MM.1S (cell line): ENCODE results near the gene MMD.

Experiments
- DNase-seq: peaks from one replicate; pipeline ENCODE4 v3.0.0-alpha.2; 2015
- H2AFZ ChIP-seq: fragments of 300-600 bp; sonication (generic); 2 replicates; pipeline ENCODE4 v1.6.0; 2016; ENCODE audit warnings: antibody characterized with exemption, low read length
- H3F3A ChIP-seq: fragments of 300-600 bp; sonication (generic); 2 replicates; pipeline ENCODE4 v1.6.1; 2016; ENCODE audit warnings: mild to moderate bottlenecking, antibody characterized with exemption, low read length, moderate library complexity, mixed read lengths; ENCODE audit not compliant: insufficient read depth
- H3K27ac ChIP-seq: fragments of 300-600 bp; sonication (generic); 2 replicates; pipeline ENCODE4 v1.5.1; 2016; ENCODE audit warnings: mild to moderate bottlenecking, low read length
- H3K27me3 ChIP-seq: fragments of 300-600 bp; sonication (generic); replicated peaks from 2 replicates; pipeline ENCODE4 v1.6.0; 2016; ENCODE audit warnings: low read length; ENCODE audit not compliant: insufficient read depth
- H3K36me3 ChIP-seq: fragments of 300-600 bp; sonication (generic); replicated peaks from 2 replicates; pipeline ENCODE4 v1.6.1; 2016; ENCODE audit warnings: mild to moderate bottlenecking, low read length, mixed read lengths; ENCODE audit not compliant: insufficient read depth
- H3K4me1 ChIP-seq: fragments of 300-600 bp; sonication (generic); 2 replicates; pipeline ENCODE4 v1.6.1; 2016; ENCODE audit warnings: low read length, mixed read lengths
- H3K4me2 ChIP-seq: fragments of 300-600 bp; sonication (generic); 2 replicates; pipeline ENCODE4 v1.6.0; 2016; ENCODE audit warnings: low read depth, low read length
- H3K4me3 ChIP-seq: fragments of 300-600 bp; sonication (generic); 2 replicates; pipeline ENCODE4 v1.5.1; 2016; ENCODE audit warnings: low read length, mixed read lengths
- H3K79me2 ChIP-seq: fragments of 300-600 bp; sonication (generic); 2 replicates; pipeline ENCODE4 v1.6.1; 2016; ENCODE audit warnings: mixed run types, low read length, mixed read lengths
- H3K9ac ChIP-seq: fragments of 300-600 bp; sonication (generic); 2 replicates; pipeline ENCODE4 v1.6.1; 2016; ENCODE audit warnings: low read length, mixed read lengths
- H3K9me2 ChIP-seq: fragments of 300-600 bp; sonication (generic); replicated peaks from 2 replicates; pipeline ENCODE4 v1.6.1; 2016; ENCODE audit warnings: mild to moderate bottlenecking, low read length, mixed read lengths; ENCODE audit not compliant: insufficient read depth
- H3K9me3 ChIP-seq: fragments of 300-600 bp; sonication (generic); replicated peaks from 2 replicates; pipeline ENCODE4 v1.6.1; 2016; ENCODE audit warnings: mild to moderate bottlenecking, low read length, mixed read lengths; ENCODE audit not compliant: insufficient read depth
- H4K20me1 ChIP-seq: fragments of 300-600 bp; sonication (generic); 2 replicates; pipeline ENCODE4 v1.6.1; 2016; ENCODE audit warnings: mild to moderate bottlenecking, low read length, moderate library complexity, mixed read lengths; ENCODE audit not compliant: insufficient read depth
- EZH2 ChIP-seq: fragments of 300-600 bp; sonication (generic); optimal IDR thresholded peaks from 2 replicates; pipeline ENCODE3; 2017; ENCODE audit warnings: low read depth, mild to moderate bottlenecking, antibody characterized with exemption, low read length, mixed read lengths
- EZH2phosphoT487 ChIP-seq: fragments of 300-600 bp; sonication (generic); IDR thresholded peaks from 2 replicates; pipeline ENCODE4 v1.6.1; 2018; ENCODE audit warnings: antibody characterized with exemption, low read length
- TF ChIP-seq, protein P1 (sequence below): fragments of 300-600 bp; sonication (generic); IDR thresholded peaks from 2 replicates; pipeline ENCODE4 v1.5.1; 2016; ENCODE audit warnings: antibody characterized with exemption, low read length, mixed read lengths

MMD gene

DNA sequence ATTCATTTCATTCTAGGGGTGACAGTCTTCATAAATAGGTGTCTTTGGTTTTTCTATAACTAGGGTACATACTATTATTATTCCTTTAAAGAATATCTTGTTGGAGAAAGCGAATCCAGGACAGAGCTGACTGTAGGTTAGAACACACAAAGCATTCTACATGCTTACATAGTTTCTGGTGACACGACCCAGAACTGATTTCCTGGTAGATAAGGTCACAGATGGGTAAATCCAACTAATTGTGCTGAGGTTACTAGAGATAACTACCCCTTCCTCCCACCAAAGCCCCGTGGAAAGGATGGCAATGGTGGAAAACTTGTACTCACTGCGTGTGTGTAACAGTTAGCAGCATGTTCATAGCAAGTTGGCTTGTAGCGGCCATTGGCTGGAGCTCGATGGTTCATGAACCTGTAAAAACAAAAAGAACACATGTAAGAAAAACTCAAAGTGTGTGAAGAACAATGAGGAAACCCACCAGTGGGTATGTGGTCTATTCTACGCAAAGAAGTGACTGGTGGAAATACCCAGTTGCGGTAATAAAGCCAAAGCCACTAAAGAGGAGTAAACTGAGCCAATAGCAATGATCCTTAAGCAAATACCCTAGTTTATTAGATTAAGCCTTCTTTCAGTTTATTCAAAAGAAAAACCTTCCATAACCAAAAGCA, 7.7 kb downstream of the MMD start:
- Histone ChIP-seq H3K27me3 (no peaks in the 10 kb centered on the region), H3F3A (no peaks in the 10 kb centered on the region), H3K9ac (no peak overlapping the region), H3K9me3 (no peaks in the 10 kb centered on the region), H3K4me2 (no peak overlapping the region), H4K20me1 (no peaks in the 10 kb centered on the region), H3K4me3 (no peak overlapping the region), H3K36me3 (peaks cover 5% of the 10 kb centered on the region; the same call in 1 of the 2 replicates), H3K79me2 (0 out of 2 replicates have a peak, but pooled peaks cover 3% of the 10 kb centered on the region), H2AFZ (no peak overlapping the region), H3K27ac (no peak overlapping the region), H3K9me2 (no peaks in the 10 kb centered on the region), H3K4me1 (no peaks in the 10 kb centered on the region)
- no peak for DNase-seq
- no peak for TF ChIP-seq EZH2phosphoT487
- TF ChIP-seq, protein P1, sequence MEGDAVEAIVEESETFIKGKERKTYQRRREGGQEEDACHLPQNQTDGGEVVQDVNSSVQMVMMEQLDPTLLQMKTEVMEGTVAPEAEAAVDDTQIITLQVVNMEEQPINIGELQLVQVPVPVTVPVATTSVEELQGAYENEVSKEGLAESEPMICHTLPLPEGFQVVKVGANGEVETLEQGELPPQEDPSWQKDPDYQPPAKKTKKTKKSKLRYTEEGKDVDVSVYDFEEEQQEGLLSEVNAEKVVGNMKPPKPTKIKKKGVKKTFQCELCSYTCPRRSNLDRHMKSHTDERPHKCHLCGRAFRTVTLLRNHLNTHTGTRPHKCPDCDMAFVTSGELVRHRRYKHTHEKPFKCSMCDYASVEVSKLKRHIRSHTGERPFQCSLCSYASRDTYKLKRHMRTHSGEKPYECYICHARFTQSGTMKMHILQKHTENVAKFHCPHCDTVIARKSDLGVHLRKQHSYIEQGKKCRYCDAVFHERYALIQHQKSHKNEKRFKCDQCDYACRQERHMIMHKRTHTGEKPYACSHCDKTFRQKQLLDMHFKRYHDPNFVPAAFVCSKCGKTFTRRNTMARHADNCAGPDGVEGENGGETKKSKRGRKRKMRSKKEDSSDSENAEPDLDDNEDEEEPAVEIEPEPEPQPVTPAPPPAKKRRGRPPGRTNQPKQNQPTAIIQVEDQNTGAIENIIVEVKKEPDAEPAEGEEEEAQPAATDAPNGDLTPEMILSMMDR: no peak
- TF ChIP-seq EZH2: no peak

DNA sequence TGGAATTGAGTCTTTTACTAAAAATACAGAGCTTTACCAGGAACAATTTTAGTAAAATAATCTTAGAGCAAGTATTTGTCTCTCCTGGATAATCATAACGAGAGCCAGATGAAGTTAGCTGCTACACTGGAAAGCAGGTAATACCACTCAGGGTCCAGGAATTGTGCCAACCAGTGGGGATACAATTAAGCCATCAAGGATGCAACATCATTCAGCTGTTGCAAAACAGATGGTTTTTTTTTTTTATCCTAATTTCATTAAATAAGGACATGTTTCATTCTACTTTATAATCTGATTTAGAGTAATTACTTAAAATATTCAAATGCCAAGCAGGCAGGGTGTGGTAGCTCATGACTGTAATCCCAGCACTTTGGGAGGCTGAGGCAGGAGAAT, 10.2 kb downstream of the MMD start:
- Histone ChIP-seq H3F3A (no peaks in the 10 kb centered on the region), H3K36me3 (peaks cover 5% of the 10 kb centered on the region; the same call in 1 of the 2 replicates), H3K4me1 (no peaks in the 10 kb centered on the region), H2AFZ (no peak overlapping the region), H3K4me3 (no peak overlapping the region), H3K79me2 (0 out of 2 replicates have a peak, but pooled peaks cover 3% of the 10 kb centered on the region), H4K20me1 (no peaks in the 10 kb centered on the region), H3K9me2 (no peaks in the 10 kb centered on the region), H3K9ac (no peak overlapping the region), H3K27ac (no peak overlapping the region), H3K27me3 (no peaks in the 10 kb centered on the region), H3K4me2 (no peak overlapping the region), H3K9me3 (no peaks in the 10 kb centered on the region)
- TF ChIP-seq, protein P1: no peak
- TF ChIP-seq EZH2phosphoT487: no peak
- TF ChIP-seq EZH2: no peak
- DNase-seq: no peak

DNA sequence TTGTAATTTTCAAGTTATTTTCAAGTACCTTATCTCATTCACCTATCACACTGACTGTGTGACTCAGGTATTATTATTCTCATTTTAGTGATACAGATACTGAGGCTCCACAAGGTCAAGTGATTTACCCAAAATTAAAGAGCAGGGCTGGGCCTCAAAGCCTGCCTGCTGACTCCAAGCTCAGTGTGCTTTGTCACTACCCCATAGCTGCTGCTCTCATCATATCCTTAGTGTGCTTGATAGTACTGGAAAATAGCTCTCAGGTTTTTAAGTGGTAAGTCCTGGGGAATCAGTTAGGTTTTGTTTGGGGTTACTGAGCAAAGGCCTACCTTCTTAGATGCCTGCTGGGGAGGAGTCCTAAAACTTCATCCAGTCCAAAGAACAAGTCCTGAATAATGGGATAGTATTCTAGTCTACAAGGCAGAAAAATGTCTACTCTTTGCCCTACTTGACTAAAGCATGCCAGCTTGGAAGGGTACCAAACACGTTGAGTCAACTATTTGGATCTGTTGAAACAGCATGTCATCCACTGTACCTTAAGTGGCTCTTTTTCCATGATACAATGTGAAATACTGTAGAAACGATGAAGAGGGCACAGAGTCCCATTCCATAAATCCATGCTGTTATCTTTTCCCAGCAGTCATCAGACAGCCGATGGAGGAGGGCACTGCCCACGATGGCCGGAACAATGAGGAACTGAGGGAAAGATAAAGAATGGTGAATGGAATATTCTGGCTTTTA, 10.7 kb downstream of the MMD start:
- Histone ChIP-seq H3K4me3 (no peak overlapping the region), H3K4me2 (no peak overlapping the region), H3K9me3 (no peaks in the 10 kb centered on the region), H4K20me1 (no peaks in the 10 kb centered on the region), H2AFZ (no peak overlapping the region), H3K9ac (no peak overlapping the region), H3K27ac (no peak overlapping the region), H3K79me2 (0 out of 2 replicates have a peak, but pooled peaks cover 3% of the 10 kb centered on the region), H3K4me1 (no peaks in the 10 kb centered on the region), H3F3A (no peaks in the 10 kb centered on the region), H3K27me3 (no peaks in the 10 kb centered on the region), H3K9me2 (no peaks in the 10 kb centered on the region), H3K36me3 (peaks cover 5% of the 10 kb centered on the region; the same call in 1 of the 2 replicates)
- no peak for TF ChIP-seq EZH2phosphoT487
- TF ChIP-seq, protein P1: no peak
- TF ChIP-seq EZH2: no peak
- no peak for DNase-seq
